Measurements from ENCODE around the gene KIF12. TPM values are rescaled to one million over a fixed set of nuclear protein-coding genes. Genes with fewer than 3 reads are reported as not detected.

The KIF12 gene
- total and polyA plus RNA-seq, 2 experiments from 2014 or later: 39.9 to 97.3 TPM

DNA sequence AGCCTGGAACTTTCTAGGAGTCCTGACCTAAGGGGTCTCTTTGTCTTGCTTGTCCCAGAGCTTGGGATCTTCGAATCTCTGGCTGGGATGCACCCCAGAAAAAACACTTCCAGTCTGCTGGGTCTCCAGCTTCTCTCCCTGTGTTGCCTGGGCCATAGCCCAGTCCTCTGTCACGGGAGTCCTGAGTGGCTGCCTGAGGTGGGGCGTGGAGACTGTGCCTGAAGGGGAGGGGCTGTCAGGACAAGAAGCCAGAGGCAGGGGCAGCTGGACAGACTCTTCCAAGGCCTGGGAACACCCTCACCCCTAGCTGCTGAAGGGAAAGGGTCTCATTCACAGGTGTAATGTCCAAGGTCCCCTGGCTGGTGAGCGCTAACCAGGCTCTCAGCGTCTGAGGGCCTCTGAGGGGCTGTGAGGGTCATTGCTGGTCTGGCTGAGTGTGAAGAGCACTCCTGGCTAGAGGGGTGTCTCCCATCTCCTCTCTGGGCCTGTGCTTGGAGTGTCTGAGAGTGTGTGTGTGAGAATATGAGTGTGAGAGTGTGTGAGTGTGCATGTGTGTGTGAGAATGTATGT, 35.8 kb upstream of the KIF12 start:
- no peaks in the 10 kb centered on the region for H3K36me3 ChIP-seq (replicated peaks; ENCODE audit: insufficient read depth, low read depth)
- H3K9me2 ChIP-seq (replicated peaks; ENCODE audit: insufficient read depth): no peaks in the 10 kb centered on the region
- no peaks in the 10 kb centered on the region for H4K20me1 ChIP-seq (ENCODE audit: insufficient read depth, poor library complexity, severe bottlenecking)
- H3K4me1 ChIP-seq (ENCODE audit: insufficient read depth): peaks cover 10% of the 10 kb centered on the region
- H3K27me3 ChIP-seq: no peaks in the 10 kb centered on the region
- no peaks in the 10 kb centered on the region for H3K9me3 ChIP-seq (ENCODE audit: low read depth)
- H2AFZ ChIP-seq: no peak overlapping the region
- no peak overlapping the region for H3K27ac ChIP-seq
- no peak for DNase-seq (ENCODE audit: low spot score)
- TF ChIP-seq EZH2 (IDR thresholded peaks at IDR 0.05; ENCODE audit: borderline replicate concordance) (no peak), EZH2phosphoT487 (IDR thresholded peaks at IDR 0.05; ENCODE audit: low read depth, severe bottlenecking, unreplicated experiment) (no peak)
- no peak overlapping the region for H3K4me3 ChIP-seq
- WGBS (ENCODE audit: low lambda C conversion rate, missing lambda C conversion rate): 72% methylated on average over 5 of the region's 5 CpGs
- H3K4me2 ChIP-seq: no peak overlapping the region
- no peaks in the 10 kb centered on the region for H3K79me2 ChIP-seq

DNA sequence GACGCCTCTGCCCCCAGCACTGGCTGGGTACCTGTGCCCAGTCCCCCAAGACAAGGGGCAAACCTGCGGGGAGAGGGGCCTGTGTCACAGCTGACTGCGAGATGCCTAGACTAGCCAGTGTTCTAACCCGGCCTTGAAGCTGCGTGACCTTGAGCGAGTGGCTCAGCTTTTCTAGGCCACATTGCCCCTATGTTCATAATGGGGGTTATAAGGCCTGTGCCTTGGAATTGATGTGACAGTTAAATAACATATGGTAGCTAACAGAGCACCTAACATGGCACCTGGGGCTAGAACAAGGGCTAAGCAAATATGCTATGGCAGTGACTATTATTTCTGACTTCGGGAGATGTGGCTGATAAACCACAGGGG, 33.4 kb upstream of the KIF12 start:
- no peak for DNase-seq (ENCODE audit: low spot score)
- H3K79me2 ChIP-seq: no peaks in the 10 kb centered on the region
- no peaks in the 10 kb centered on the region for H3K36me3 ChIP-seq (replicated peaks; ENCODE audit: insufficient read depth, low read depth)
- H3K9me3 ChIP-seq (ENCODE audit: low read depth): no peaks in the 10 kb centered on the region
- no peak overlapping the region for H3K27ac ChIP-seq
- TF ChIP-seq EZH2 (IDR thresholded peaks at IDR 0.05; ENCODE audit: borderline replicate concordance): no peak
- TF ChIP-seq, protein P1, sequence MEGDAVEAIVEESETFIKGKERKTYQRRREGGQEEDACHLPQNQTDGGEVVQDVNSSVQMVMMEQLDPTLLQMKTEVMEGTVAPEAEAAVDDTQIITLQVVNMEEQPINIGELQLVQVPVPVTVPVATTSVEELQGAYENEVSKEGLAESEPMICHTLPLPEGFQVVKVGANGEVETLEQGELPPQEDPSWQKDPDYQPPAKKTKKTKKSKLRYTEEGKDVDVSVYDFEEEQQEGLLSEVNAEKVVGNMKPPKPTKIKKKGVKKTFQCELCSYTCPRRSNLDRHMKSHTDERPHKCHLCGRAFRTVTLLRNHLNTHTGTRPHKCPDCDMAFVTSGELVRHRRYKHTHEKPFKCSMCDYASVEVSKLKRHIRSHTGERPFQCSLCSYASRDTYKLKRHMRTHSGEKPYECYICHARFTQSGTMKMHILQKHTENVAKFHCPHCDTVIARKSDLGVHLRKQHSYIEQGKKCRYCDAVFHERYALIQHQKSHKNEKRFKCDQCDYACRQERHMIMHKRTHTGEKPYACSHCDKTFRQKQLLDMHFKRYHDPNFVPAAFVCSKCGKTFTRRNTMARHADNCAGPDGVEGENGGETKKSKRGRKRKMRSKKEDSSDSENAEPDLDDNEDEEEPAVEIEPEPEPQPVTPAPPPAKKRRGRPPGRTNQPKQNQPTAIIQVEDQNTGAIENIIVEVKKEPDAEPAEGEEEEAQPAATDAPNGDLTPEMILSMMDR (IDR thresholded peaks at IDR 0.05; ENCODE audit: poor library complexity): no peak
- TF ChIP-seq EZH2phosphoT487 (IDR thresholded peaks at IDR 0.05; ENCODE audit: low read depth, severe bottlenecking, unreplicated experiment): no peak
- WGBS (ENCODE audit: low lambda C conversion rate, missing lambda C conversion rate): over 99% methylated on average over 7 of the region's 7 CpGs
- H4K20me1 ChIP-seq (ENCODE audit: insufficient read depth, poor library complexity, severe bottlenecking): no peaks in the 10 kb centered on the region
- H3K9me2 ChIP-seq (replicated peaks; ENCODE audit: insufficient read depth): no peaks in the 10 kb centered on the region
- H3K4me3 ChIP-seq: no peak overlapping the region
- no peaks in the 10 kb centered on the region for H3K27me3 ChIP-seq
- H3K4me1 ChIP-seq (ENCODE audit: insufficient read depth): no peaks in the 10 kb centered on the region
- no peak overlapping the region for H2AFZ ChIP-seq
- H3K4me2 ChIP-seq: no peak overlapping the region

DNA sequence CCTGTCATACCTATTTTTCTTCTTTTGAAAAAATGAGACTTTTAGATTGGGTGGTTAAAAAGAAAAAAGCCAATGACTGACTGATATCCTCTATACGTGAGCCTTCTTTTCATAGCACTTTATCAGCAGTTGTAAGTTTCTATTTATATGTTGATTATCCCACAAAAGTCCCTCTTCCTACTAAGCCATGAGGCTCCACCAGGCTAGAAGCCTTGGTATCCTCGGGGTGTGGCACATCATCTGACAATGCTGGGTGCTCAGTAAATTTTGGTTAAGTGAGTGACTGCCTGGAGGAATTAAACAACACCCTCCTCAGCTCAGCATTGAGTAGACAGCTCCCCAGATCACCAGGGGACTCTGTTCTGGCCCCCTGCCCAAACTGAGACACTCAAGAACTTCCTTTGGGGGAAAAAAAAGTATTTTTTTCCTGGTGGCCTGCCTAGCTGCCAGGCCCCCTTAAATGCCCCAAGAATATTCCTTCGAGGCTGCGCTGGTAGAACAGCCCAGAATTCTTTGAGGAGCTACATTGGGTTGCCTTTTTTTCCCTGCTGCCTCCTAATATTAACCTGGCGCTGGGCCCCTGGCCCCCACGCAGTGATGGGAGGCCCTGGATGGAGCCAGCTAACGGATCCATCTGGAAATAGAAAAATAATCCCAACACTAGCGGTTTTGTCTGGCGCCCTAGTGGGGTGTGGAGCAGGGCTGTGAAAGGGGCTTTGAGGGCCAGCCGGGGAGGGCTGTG, 32.9 kb upstream of the KIF12 start:
- 91% methylated on average over 10 of the region's 10 CpGs for WGBS (ENCODE audit: low lambda C conversion rate, missing lambda C conversion rate)
- Histone ChIP-seq H2AFZ (no peak overlapping the region), H3K4me3 (no peak overlapping the region), H3K36me3 (replicated peaks; ENCODE audit: insufficient read depth, low read depth) (no peaks in the 10 kb centered on the region), H3K27ac (no peak overlapping the region), H3K9me3 (ENCODE audit: low read depth) (no peaks in the 10 kb centered on the region), H3K4me1 (ENCODE audit: insufficient read depth) (no peaks in the 10 kb centered on the region), H3K9me2 (replicated peaks; ENCODE audit: insufficient read depth) (no peaks in the 10 kb centered on the region), H3K27me3 (no peaks in the 10 kb centered on the region), H4K20me1 (ENCODE audit: insufficient read depth, poor library complexity, severe bottlenecking) (no peaks in the 10 kb centered on the region), H3K79me2 (no peaks in the 10 kb centered on the region), H3K4me2 (no peak overlapping the region)
- TF ChIP-seq EZH2 (IDR thresholded peaks at IDR 0.05; ENCODE audit: borderline replicate concordance): no peak
- TF ChIP-seq, protein P1 (IDR thresholded peaks at IDR 0.05; ENCODE audit: poor library complexity): no peak
- TF ChIP-seq EZH2phosphoT487 (IDR thresholded peaks at IDR 0.05; ENCODE audit: low read depth, severe bottlenecking, unreplicated experiment): no peak
- no peak for DNase-seq (ENCODE audit: low spot score)

DNA sequence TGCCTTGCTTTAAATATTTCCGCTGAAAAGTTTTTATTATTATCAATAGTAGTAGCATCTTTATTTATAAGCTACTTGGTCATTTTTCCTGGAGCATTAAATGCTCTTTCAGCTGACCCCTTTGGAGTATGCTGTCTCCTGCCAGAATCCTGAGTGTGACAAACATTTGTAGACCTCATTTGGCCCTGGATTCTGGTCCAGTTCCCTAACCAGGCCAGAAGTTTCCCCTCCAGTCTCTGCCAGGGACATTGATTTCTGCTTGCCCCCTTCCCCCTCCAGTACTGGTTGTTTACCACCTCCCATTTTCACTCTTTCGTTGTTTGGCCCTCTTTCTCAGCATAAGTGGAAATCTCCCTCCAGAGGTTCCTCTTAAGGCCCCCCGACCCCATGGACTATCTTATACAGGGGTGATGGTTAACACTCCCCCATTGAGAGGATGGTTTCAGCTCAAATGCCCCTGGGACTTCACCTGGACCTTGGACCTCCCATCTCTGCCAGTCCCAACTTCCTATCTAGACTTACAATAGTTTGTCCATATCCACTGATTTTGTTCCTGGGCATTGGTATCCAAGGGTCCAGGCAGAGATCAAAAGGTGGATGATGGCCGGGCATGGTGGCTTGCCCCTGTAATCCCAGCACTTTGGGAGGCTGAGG, 31.7 kb upstream of the KIF12 start:
- no peaks in the 10 kb centered on the region for H3K79me2 ChIP-seq
- WGBS (ENCODE audit: low lambda C conversion rate, missing lambda C conversion rate): 100% methylated on average over 4 of the region's 4 CpGs
- no peaks in the 10 kb centered on the region for H3K4me1 ChIP-seq (ENCODE audit: insufficient read depth)
- no peaks in the 10 kb centered on the region for H3K9me2 ChIP-seq (replicated peaks; ENCODE audit: insufficient read depth)
- no peaks in the 10 kb centered on the region for H4K20me1 ChIP-seq (ENCODE audit: insufficient read depth, poor library complexity, severe bottlenecking)
- H3K27me3 ChIP-seq: no peaks in the 10 kb centered on the region
- no peaks in the 10 kb centered on the region for H3K36me3 ChIP-seq (replicated peaks; ENCODE audit: insufficient read depth, low read depth)
- H3K4me2 ChIP-seq: no peak overlapping the region
- no peaks in the 10 kb centered on the region for H3K9me3 ChIP-seq (ENCODE audit: low read depth)
- H2AFZ ChIP-seq: no peak overlapping the region
- TF ChIP-seq, protein P1 (IDR thresholded peaks at IDR 0.05; ENCODE audit: poor library complexity): no peak
- TF ChIP-seq EZH2phosphoT487 (IDR thresholded peaks at IDR 0.05; ENCODE audit: low read depth, severe bottlenecking, unreplicated experiment) (no peak), EZH2 (IDR thresholded peaks at IDR 0.05; ENCODE audit: borderline replicate concordance) (no peak)
- no peak overlapping the region for H3K27ac ChIP-seq
- H3K4me3 ChIP-seq: no peak overlapping the region
- DNase-seq (ENCODE audit: low spot score): no peak
